Endometrial microvascular endothelial cells (primary cell): Measurements from ENCODE around the gene CDRT15. TPM values are rescaled to one million over a fixed set of nuclear protein-coding genes. Genes with fewer than 3 reads are reported as not detected.
"Not testable (repeated sequence)": the region's sequence is repeated elsewhere in the genome, so short reads cannot be mapped to it uniquely, and the experiment has no call there.

ENCODE experiments used
- in situ Hi-C: cut with HindIII; loops from 2 replicates; pipeline ENCODE4 v1.10.0; 2017; ENCODE audit warnings: low sequenced_read_pairs, low pct_unique_long_range_greater_than_20kb; ENCODE audit errors: inconsistent ontology term
- total RNA-seq: library from RNA; depleted of rRNA; stranded (reverse); fragments of >200 nt; gene quantifications from one replicate; pipeline ENCODE4 v1.2.3, GENCODE V29; 2015; ENCODE audit errors: inconsistent ontology term

The CDRT15 gene
- total RNA-seq, 1 donor from 2014 or later, result not detected

GRCh38 chr17:14192636-14193344, 43.9 kb downstream of the CDRT15 start:
- in situ Hi-C loops, result not testable (repeated sequence)

- in situ Hi-C loops, result not testable (repeated sequence)
Observed at GRCh38 chr17:14192039-14192438, 44.6 kb downstream of the CDRT15 start.

- in situ Hi-C loops, result not testable (repeated sequence)
Observed at GRCh38 chr17:14191469-14191868, 45.2 kb downstream of the CDRT15 start.

GRCh38 chr17:14190774-14191173, 45.9 kb downstream of the CDRT15 start:
- in situ Hi-C loops, result not testable (repeated sequence)

GRCh38 chr17:14186443-14186842, 50.2 kb downstream of the CDRT15 start:
- in situ Hi-C loops, result not testable (repeated sequence)

Other genes starting within 250 kb of the CDRT15 start
- 24.6 TPM for gene COX10, start 167.4 kb downstream of the CDRT15 start, total RNA-seq
- 2.4 TPM for gene HS3ST3B1, start 64.2 kb upstream of the CDRT15 start, total RNA-seq